AG08396 (cell line): ENCODE data around the gene OR52J3.
"Not testable (repeated sequence)": the region's sequence is repeated elsewhere in the genome, so short reads cannot be mapped to it uniquely, and the experiment has no call there.

Experiments used
- DNase-seq: peaks from one replicate; pipeline ENCODE4 v3.0.0; 2012; ENCODE audit warnings: low spot score, mixed read lengths

Gene OR52J3

DNA sequence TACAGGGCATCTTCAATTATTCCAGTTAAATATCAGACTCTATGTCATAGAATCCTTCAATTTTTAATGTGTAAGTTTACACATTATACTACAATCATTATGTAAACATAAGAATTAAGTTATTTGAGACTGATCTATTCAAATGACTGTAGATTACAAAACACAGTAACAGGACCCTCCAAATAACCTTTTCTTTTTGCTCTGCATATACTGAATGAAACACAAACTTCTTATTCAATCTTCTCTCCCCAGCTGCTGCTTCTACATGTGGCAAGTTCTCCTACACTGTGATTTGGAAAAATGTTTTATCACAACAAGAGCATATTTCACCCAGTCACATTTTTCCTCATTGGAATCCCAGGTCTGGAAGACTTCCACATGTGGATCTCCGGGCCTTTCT is at the start of gene OR52J3:
Gene OR52J3, plus strand, starts transcription at position 301 of the 400 bp plus-strand sequence. Its CDS starts 0 bp downstream, at position 301.
- no peak for DNase-seq

- peak; percentile 32 for DNase-seq
These were observed 41.7 kb upstream of the OR52J3 start for GRCh38 chr11:5004424-5005274.

GRCh38 chr11:5007561-5007960 is 38.8 kb upstream of the OR52J3 start:
- DNase-seq, result no peak

- DNase-seq, result no peak
These were observed 35.1 kb upstream of the OR52J3 start for GRCh38 chr11:5011254-5011653.

GRCh38 chr11:5013012-5013411 is 33.3 kb upstream of the OR52J3 start:
- DNase-seq, result no peak

GRCh38 chr11:5021996-5022395 is 24.3 kb upstream of the OR52J3 start:
- DNase-seq, result no peak

GRCh38 chr11:5036669-5037068 is 9.7 kb upstream of the OR52J3 start:
- DNase-seq, result no peak

- no peak for DNase-seq
These were observed 8.4 kb upstream of the OR52J3 start for GRCh38 chr11:5037926-5038325.

DNA sequence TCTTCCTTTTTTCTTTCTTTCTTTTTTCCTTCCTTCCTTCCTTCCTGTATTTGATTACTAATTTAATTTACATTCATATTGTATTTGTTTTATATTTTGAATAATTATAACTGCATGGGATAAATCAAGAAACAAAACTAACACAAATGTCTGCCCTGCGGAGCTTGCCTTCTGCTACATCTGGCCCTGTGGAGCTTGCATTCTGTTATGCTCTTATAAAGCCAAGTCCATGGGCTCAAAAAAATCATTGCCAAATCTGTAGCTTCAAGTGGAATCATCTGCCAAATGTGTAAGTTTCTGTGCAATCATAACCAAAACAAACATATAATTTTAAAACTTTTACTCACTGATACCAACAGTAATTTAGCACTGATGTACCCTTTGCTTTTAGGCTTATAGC is 8.0 kb upstream of the OR52J3 start:
- no peak for DNase-seq

DNA sequence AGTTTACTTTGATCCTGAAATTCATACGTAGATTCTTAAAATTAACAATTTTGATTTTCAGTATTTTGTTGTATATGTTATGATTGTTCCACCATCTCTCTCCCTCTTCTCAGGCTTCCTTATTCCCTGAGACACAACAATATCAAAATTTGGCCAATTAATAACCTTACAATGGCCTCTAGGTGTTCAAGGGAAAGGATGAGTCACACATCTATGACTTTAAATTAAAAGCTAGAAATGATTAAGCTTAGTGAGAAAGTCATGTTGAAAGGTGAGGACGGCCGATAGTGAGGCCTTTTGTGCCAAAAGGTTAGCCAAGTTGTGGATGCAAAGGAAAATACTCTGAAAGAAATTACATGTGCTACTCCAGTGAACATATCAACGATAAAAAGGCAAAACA is 5.5 kb upstream of the OR52J3 start:
- DNase-seq, result no peak

GRCh38 chr11:5042091-5042490 is 4.2 kb upstream of the OR52J3 start:
- DNase-seq, result no peak

GRCh38 chr11:5043380-5043779 is 2.9 kb upstream of the OR52J3 start:
- no peak for DNase-seq

GRCh38 chr11:5046754-5047330 is 516 bp downstream of the OR52J3 start:
- no peak for DNase-seq

DNA sequence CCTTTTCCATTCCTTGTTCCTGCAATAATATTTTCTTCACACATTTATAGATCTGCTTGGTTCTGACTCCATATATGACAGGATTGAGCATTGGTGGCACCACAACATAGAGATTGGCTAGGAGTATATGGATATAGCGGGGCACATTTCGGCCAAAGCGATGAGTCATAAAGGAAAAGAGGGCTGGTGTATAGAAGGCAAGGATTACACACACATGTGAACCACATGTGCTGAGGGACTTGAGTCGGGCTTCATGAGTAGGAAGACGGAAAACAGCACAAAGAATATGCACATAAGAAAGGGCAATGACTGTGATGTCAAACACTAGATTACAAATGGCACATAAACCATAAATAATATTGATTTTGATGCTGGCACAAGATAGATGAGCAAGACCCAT is 12.4 kb downstream of the OR52J3 start:
- not testable (repeated sequence) for DNase-seq

DNA sequence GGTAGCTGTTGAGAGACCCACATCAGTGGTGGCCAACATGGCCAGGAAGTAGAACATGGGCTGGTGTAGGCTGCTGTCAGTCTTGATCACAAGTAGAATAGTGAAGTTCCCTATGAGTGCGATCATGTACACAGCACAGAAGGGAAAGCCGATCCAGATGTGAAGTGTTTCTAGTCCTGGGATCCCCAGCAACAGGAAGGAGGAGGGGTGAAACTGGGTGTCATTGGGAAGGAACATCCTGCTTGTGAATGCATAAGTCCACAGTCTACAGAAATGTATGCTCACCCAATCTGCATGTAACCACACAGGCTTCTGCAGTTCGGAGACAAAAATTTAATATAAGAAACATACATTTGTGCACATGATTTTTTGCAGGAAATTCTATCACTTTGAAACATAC is 13.1 kb downstream of the OR52J3 start, which contains the start of gene OR52E2:
Gene OR52E2, minus strand, starts transcription at position 237 of the 400 bp plus-strand sequence. Its CDS starts 0 bp downstream, at position 237.
- no peak for DNase-seq

DNA sequence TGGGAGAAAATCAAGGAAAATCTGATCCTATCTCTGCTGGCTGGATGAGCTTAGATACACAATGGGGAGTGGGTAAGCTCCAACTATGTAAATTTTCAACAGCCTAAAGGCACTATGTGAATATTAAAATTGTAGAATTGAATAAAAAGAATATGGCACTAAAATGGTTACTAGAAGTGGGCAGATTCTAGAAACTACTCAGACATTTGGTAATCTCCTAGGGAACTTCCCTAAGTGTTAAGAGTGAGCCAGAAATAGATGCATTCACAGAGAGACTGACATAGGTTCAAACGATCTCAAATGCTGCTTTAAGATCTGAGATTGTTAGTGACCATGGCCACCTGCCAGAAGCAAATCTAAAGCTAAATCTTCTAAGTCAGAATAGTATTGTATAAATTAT is 18.7 kb downstream of the OR52J3 start:
- DNase-seq, result no peak

DNA sequence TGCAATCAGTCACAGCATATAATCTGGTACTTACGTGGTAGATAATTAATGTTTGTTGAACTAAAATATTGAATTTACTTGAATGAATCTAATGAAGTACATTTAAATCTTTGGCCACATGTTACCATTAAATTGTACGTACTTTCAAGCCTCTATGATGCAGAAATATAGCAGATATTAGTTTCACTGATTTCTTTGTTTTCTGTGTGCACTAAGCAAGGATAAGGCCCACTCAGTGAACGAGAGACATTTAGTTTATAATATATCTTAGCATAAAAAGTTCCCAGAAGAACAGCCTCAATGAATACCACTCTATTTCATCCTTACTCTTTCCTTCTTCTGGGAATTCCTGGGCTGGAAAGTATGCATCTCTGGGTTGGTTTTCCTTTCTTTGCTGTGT is 22.9 kb downstream of the OR52J3 start, which contains the start of gene OR52E1:
Gene OR52E1, plus strand, starts transcription at position 301 of the 400 bp plus-strand sequence.
- DNase-seq, result no peak

GRCh38 chr11:5071799-5072198 is 25.5 kb downstream of the OR52J3 start:
- DNase-seq, result no peak

DNA sequence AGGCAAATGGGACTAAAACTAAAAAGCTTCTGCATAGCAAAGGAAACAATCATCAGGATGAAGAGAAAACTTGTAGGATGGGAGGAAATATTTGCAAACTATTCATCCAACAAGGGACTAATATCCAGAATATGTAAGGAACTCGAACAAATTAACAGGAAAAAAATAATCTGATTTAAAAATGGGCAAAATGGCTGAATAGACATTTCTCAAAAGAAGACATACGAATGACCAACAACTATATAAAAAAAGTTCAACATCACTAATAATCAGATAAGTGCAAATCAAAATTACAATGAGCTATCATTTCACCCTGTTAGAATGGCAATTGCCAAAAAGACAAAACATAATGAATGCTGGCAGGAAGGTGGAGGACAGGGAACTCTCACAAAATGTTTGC is 35.1 kb downstream of the OR52J3 start:
- no peak for DNase-seq

- no peak for DNase-seq
These were observed 37.3 kb downstream of the OR52J3 start for GRCh38 chr11:5083602-5084001.

- DNase-seq, result no peak
These were observed 42.2 kb downstream of the OR52J3 start for GRCh38 chr11:5088556-5088955.

- no peak for DNase-seq
These were observed 44.3 kb downstream of the OR52J3 start for GRCh38 chr11:5090668-5091067.

DNA sequence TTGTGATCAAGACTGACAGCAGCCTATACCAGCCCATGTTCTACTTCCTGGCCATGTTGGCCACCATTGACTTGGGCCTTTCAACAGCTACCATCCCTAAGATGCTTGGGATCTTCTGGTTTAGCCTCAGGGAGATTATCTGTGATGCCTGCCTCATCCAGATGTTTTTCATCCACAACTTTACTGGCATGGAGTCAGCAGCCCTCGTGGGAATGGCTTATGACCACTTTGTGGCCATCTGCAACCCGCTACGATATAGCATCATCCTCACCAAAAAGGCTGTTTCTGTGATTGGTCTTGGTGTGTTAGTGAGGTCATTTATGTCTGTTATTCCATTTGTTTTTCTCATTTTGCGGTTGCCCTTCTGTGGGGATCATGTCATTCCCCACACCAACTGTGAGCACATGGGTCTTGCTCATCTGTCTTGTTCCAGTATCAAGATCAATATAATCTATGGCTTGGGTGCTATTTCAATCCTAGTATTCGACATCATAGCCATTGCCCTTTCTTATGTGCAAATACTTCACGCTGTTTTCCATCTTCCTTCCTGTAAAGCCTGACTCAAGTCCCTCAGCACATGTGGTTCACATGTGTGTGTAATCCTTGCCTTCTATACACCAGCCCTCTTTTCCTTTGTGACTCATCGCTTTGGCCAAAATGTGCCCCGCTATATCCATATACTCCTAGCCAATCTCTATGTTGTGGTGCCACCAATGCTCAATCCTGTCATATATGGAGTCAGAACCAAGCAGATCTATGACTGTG is 46.7 kb downstream of the OR52J3 start:
- no peak for DNase-seq
